HepG2 (cell line): ENCODE results near the gene ZNF19. TPM values are rescaled to one million over a fixed set of nuclear protein-coding genes. Genes with fewer than 3 reads are reported as not detected.
A peak's percentile ranks its signal among the peaks of the same experiment; 100 is the strongest.

ENCODE experiments used
- BHLHE40 ChIP-seq: IDR thresholded peaks from 2 replicates; pipeline ENCODE4 v1.6.1; 2011; ENCODE audit warnings: low read length, improper control_type of control experiment
- CC2D1A ChIP-seq: sonication (generic); formaldehyde crosslinking; IDR thresholded peaks from 2 replicates; pipeline ENCODE4 v1.8.1; 2023; ENCODE audit warnings: mild to moderate bottlenecking, missing genetic modification reagents
- CERS6 ChIP-seq: sonication (generic); formaldehyde crosslinking; IDR thresholded peaks from 2 replicates; pipeline ENCODE4 v1.5.0; 2020; ENCODE audit warnings: missing genetic modification reagents
- FOXA3 ChIP-seq: IDR thresholded peaks from 2 replicates; pipeline ENCODE4 v1.6.1; 2016; ENCODE audit warnings: missing genetic modification reagents, missing compliant biosample characterization
- GLI4 ChIP-seq: sonication (generic); formaldehyde crosslinking; IDR thresholded peaks from 2 replicates; pipeline ENCODE4 v1.5.1; 2020; ENCODE audit warnings: missing genetic modification reagents, mild to moderate bottlenecking, moderate library complexity, borderline replicate concordance
- HMG20B ChIP-seq: conservative IDR thresholded peaks from 2 replicates; pipeline ENCODE4 v1.6.1; 2016; ENCODE audit warnings: missing genetic modification reagents, missing compliant biosample characterization
- JARID2 ChIP-seq: sonication (generic); formaldehyde crosslinking; IDR thresholded peaks from 2 replicates; pipeline ENCODE4 v1.8.1; 2023; ENCODE audit warnings: missing genetic modification reagents, inconsistent platforms; ENCODE audit not compliant: insufficient replicate concordance
- JUN ChIP-seq: sonication (generic); formaldehyde crosslinking; IDR thresholded peaks from 2 replicates; pipeline ENCODE4 v1.4.0; 2020; ENCODE audit warnings: mild to moderate bottlenecking, missing genetic modification reagents
- KDM2A ChIP-seq: sonication (generic); formaldehyde crosslinking; IDR thresholded peaks from 2 replicates; pipeline ENCODE4 v1.4.0; 2020; ENCODE audit warnings: low read depth, missing genetic modification reagents, borderline replicate concordance
- MBD4 ChIP-seq: IDR thresholded peaks from 2 replicates; pipeline ENCODE4 v1.6.1; 2012; ENCODE audit warnings: low read length, inconsistent platforms, borderline replicate concordance
- NCOA2 ChIP-seq: sonication (generic); formaldehyde crosslinking; IDR thresholded peaks from 2 replicates; pipeline ENCODE4 v1.8.0; 2022; ENCODE audit warnings: inconsistent platforms
- NFAT5 ChIP-seq: sonication (generic); formaldehyde crosslinking; IDR thresholded peaks from 2 replicates; pipeline ENCODE4 v1.4.0; 2020; ENCODE audit warnings: missing genetic modification reagents
- PAWR ChIP-seq: sonication (generic); formaldehyde crosslinking; IDR thresholded peaks from 2 replicates; pipeline ENCODE4 v1.4.0; 2020; ENCODE audit warnings: missing genetic modification reagents, mild to moderate bottlenecking, borderline replicate concordance
- PAX8 ChIP-seq: sonication (generic); formaldehyde crosslinking; IDR thresholded peaks from 2 replicates; pipeline ENCODE4 v1.8.0; 2022; ENCODE audit warnings: mild to moderate bottlenecking, missing genetic modification reagents, borderline replicate concordance
- RFXAP ChIP-seq: sonication (generic); formaldehyde crosslinking; IDR thresholded peaks from 2 replicates; pipeline ENCODE4 v1.4.0; 2020; ENCODE audit warnings: missing genetic modification reagents, borderline replicate concordance
- SP4 ChIP-seq: sonication (generic); formaldehyde crosslinking; IDR thresholded peaks from 2 replicates; pipeline ENCODE4 v1.8.1; 2023; ENCODE audit warnings: mild to moderate bottlenecking, missing genetic modification reagents
- TERF1 ChIP-seq: sonication (generic); formaldehyde crosslinking; IDR thresholded peaks from 2 replicates; pipeline ENCODE4 v1.8.0; 2022; ENCODE audit warnings: mild to moderate bottlenecking, missing genetic modification reagents, moderate library complexity
- ZNF562 ChIP-seq: sonication (generic); formaldehyde crosslinking; IDR thresholded peaks from 2 replicates; pipeline ENCODE4 v1.8.0; 2022; ENCODE audit warnings: missing genetic modification reagents, borderline replicate concordance
- ZNF740 ChIP-seq: sonication (generic); formaldehyde crosslinking; IDR thresholded peaks from 2 replicates; pipeline ENCODE4 v1.4.0; 2020; ENCODE audit warnings: missing genetic modification reagents
- polyA plus RNA-seq, 8 experiments: library from polyadenylated mRNA; depleted of rRNA in 3 of 8; stranded (reverse) in 7 of 8; unstranded in 1 of 8; fragments of >200 nt; fragmentation: Illumina TruSeq in 4 of 8; extraction: Trizol in 4 of 8; gene quantifications; 2 replicates each; pipeline versions ENCODE4 v1.2.1 to v1.2.3, GENCODE V29; 2011 to 2016; ENCODE audit warnings: low read depth in 4 of 8, missing spikeins in 1 of 8, mixed read lengths in 1 of 8; ENCODE audit not compliant: insufficient read depth in 1 of 8
- total RNA-seq, 5 experiments: library from RNA; depleted of rRNA; stranded (reverse); fragments of >200 nt; fragmentation: Illumina TruSeq; extraction: Trizol; gene quantifications; 2 replicates each; pipeline ENCODE4 v1.2.3, GENCODE V29; 2016; ENCODE audit warnings: low read depth in 1 of 5

The ZNF19 gene
- total and polyA plus RNA-seq, 2 of the 13 experiments (the other 11 are each of a cell fraction or from before 2014, with no cell fraction given): 3.2 to 5.8 TPM

GRCh38 chr16:71461686-71462648 is 27.2 kb downstream of the ZNF19 start, which contains the start of gene ZNF23 (continued):
- no peak for TF ChIP-seq TERF1 (CRISPR knock-in tag)
- no peak for TF ChIP-seq PAWR (CRISPR knock-in tag)
- peak; percentile 100 for TF ChIP-seq KDM2A (CRISPR knock-in tag)
- TF ChIP-seq GLI4 (CRISPR knock-in tag): no peak
- TF ChIP-seq MBD4: no peak
- peak; percentile 77; the same call in 1 of the 2 replicates for TF ChIP-seq ZNF740
- TF ChIP-seq SP4 (CRISPR knock-in tag): peak; percentile 69
- TF ChIP-seq CERS6 (CRISPR knock-in tag): no peak; the same call in 1 of the 2 replicates
- no peak for TF ChIP-seq PAX8 (CRISPR knock-in tag)
- TF ChIP-seq ZNF562 (CRISPR knock-in tag): no peak
- no peak; the same call in 1 of the 2 replicates for TF ChIP-seq JUN (CRISPR knock-in tag)
- no peak; the same call in 1 of the 2 replicates for TF ChIP-seq HMG20B (CRISPR knock-in tag)
- TF ChIP-seq BHLHE40: peak; percentile 65
- peak; percentile 92 for TF ChIP-seq JARID2
- peak; percentile 92 for TF ChIP-seq RFXAP (CRISPR knock-in tag)
- TF ChIP-seq FOXA3 (CRISPR knock-in tag): peak; percentile 75
- TF ChIP-seq CC2D1A (CRISPR knock-in tag): peak; percentile 98
- no peak for TF ChIP-seq NFAT5 (CRISPR knock-in tag)
- no peak for TF ChIP-seq NCOA2 (CRISPR knock-in tag)
